Kidney (tissue), 14 donors: Measurements from ENCODE around the gene ARPP21. TPM values are rescaled to one million over a fixed set of nuclear protein-coding genes. Genes with fewer than 3 reads are reported as not detected.

ENCODE experiments used
- DNase-seq, 5 donors: peaks; one replicate each; pipeline ENCODE4 v3.0.0-alpha.2; 2013 to 2020
- FAIRE-seq: peaks from 2 replicates; lab custom pipeline; 2012; peaks lifted over from hg19 to GRCh38; lab: Jason Lieb, UNC
- H3K27ac ChIP-seq, 2 donors: one replicate each; pipeline ENCODE4 v1.7.0; 2013; ENCODE audit warnings: low read depth in 2 of 2, low read length in 2 of 2, inconsistent platforms in 1 of 2
- H3K27me3 ChIP-seq: one replicate; pipeline ENCODE4 v1.7.1; 2013; ENCODE audit warnings: low read length, inconsistent platforms; ENCODE audit not compliant: control insufficient read depth, insufficient read depth
- H3K36me3 ChIP-seq, 3 donors: one replicate each; pipeline versions ENCODE4 v1.7.0 to v1.7.1; 2013; ENCODE audit warnings: low read length in 3 of 3, control low read depth in 1 of 3, inconsistent platforms in 1 of 3; ENCODE audit not compliant: insufficient read depth in 3 of 3, control insufficient read depth in 2 of 3
- H3K4me1 ChIP-seq, 3 donors: one replicate each; pipeline versions ENCODE4 v1.7.0 to v1.7.1; 2013; ENCODE audit warnings: low read length in 3 of 3, inconsistent platforms in 1 of 3, low read depth in 1 of 3; ENCODE audit not compliant: control insufficient read depth in 2 of 3, insufficient read depth in 2 of 3
- H3K4me3 ChIP-seq, 3 donors: one replicate each; pipeline versions ENCODE4 v1.7.0 to v1.8.1; 2013; ENCODE audit warnings: low read length in 3 of 3, control low read depth in 1 of 3, inconsistent platforms in 1 of 3
- H3K9ac ChIP-seq, 3 donors: one replicate each; pipeline versions ENCODE4 v1.7.0 to v1.7.1; 2013; ENCODE audit warnings: low read length in 3 of 3, control low read depth in 1 of 3, inconsistent platforms in 1 of 3
- H3K9me3 ChIP-seq, 3 donors: one replicate each; pipeline versions ENCODE4 v1.7.0 to v1.7.1; 2013; ENCODE audit warnings: low read length in 3 of 3, control low read depth in 1 of 3, inconsistent platforms in 1 of 3; ENCODE audit not compliant: control insufficient read depth in 2 of 3, insufficient read depth in 1 of 3
- CTCF ChIP-seq: IDR thresholded peaks from 3 replicates; pipeline ENCODE4 v1.5.1; 2012; ENCODE audit warnings: mild to moderate bottlenecking, moderate library complexity, borderline replicate concordance; ENCODE audit not compliant: insufficient read depth; ENCODE audit errors: extremely low read depth
- intact Hi-C: fragments of 100-400 bp; cut with DNase I; formaldehyde crosslinking; loops from one replicate; pipeline ENCODE4 v1.11.1; 2022
- polyA plus RNA-seq: library from polyadenylated mRNA; stranded (reverse); fragments of 350-450 nt; fragmentation: Illumina TruSeq; extraction: RNeasy Lipid Tissue Mini Kit (QIAGEN cat#74804); gene quantifications from one replicate; pipeline ENCODE4 v1.2.3, GENCODE V29; 2014; ENCODE audit warnings: low read depth, low replicate concordance; ENCODE audit not compliant: insufficient read depth
- total RNA-seq: library from RNA; stranded (reverse); fragmentation: NEBNext Ultra II Directional; extraction: Animal tissue kit (Norgen Biotek cat#: 25700); gene quantifications from one replicate; pipeline ENCODE4 v1.2.1, GENCODE V29; 2021
- donor health status: control.
- donor health status: control.
- donor health status: control.
- donor health status: control.
- donor health status: control.
- donor health status: DM: yes; HTN: yes; CAD: no.
- donor health status: Normal renal cell carcinoma (clear cell type).

The ARPP21 gene
- total and polyA plus RNA-seq, 2 donors from 2014 or later = 0.11 to 0.44 TPM

- intact Hi-C loops = no loop called here
Observed at GRCh38 chr3:35635926-35636683, 3.2 kb upstream of the ARPP21 start.

GRCh38 chr3:35638251-35638979 lies 910 bp upstream of the ARPP21 start:
- Histone ChIP-seq H3K36me3 (no peaks in the 10 kb centered on the region), H3K27ac (no peak overlapping the region), H3K27me3 (peaks cover 14% of the 10 kb centered on the region), H3K4me3 (no peak overlapping the region), H3K9ac (no peak overlapping the region), H3K4me1 (peaks cover 0 to 5% (median 3%) of the 10 kb centered on the region in 3 donors), H3K9me3 (no peaks in the 10 kb centered on the region)
- FAIRE-seq (no peak), DNase-seq (peak in 1 of 5 donors; percentile 36)
- no peak for TF ChIP-seq CTCF
- intact Hi-C loops = no loop called here

More at GRCh38 chr3:35635926-35636683, 3.2 kb upstream of the ARPP21 start:
- FAIRE-seq (no peak), DNase-seq (no peak)
- no peak overlapping the region for H3K4me3 ChIP-seq
- H3K27ac ChIP-seq = no peak overlapping the region
- H3K27me3 ChIP-seq = peaks cover 12% of the 10 kb centered on the region
- no peaks in the 10 kb centered on the region for H3K9me3 ChIP-seq
- H3K9ac ChIP-seq = no peak overlapping the region
- peaks cover 0 to 5% (median 3%) of the 10 kb centered on the region in 3 donors for H3K4me1 ChIP-seq
- no peak for TF ChIP-seq CTCF
- no peaks in the 10 kb centered on the region for H3K36me3 ChIP-seq

- no peak for TF ChIP-seq CTCF
- Histone ChIP-seq H3K27ac (no peak overlapping the region), H3K9me3 (no peaks in the 10 kb centered on the region), H3K4me1 (peaks cover 0 to 5% (median 3%) of the 10 kb centered on the region in 3 donors), H3K27me3 (peaks cover 14% of the 10 kb centered on the region), H3K4me3 (peak overlapping the region in 1 of 3 donors; percentile 73), H3K9ac (no peak overlapping the region), H3K36me3 (no peaks in the 10 kb centered on the region)
- FAIRE-seq (no peak), DNase-seq (no peak)
- intact Hi-C loops = no loop called here
Observed at GRCh38 chr3:35638980-35639253, 408 bp upstream of the ARPP21 start.
